AG04449 (cell line): ENCODE results near the gene SLC13A3.

ENCODE experiments used
- CTCF ChIA-PET: fragments of 350-600 bp; formaldehyde crosslinking; extraction: SDS; loops from one replicate; lab custom pipeline; 2021; ENCODE audit warnings: antibody characterized with exemption; lab: Yijun Ruan, JAX
- POLR2A ChIA-PET: fragments of 400-600, 350-600 bp; formaldehyde crosslinking; extraction: SDS; loops from one replicate; lab custom pipeline; 2020; ENCODE audit warnings: antibody characterized with exemption, inconsistent platforms; lab: Yijun Ruan, JAX
- DNase-seq: peaks from one replicate; pipeline ENCODE4 v3.0.0-alpha.2; 2010; ENCODE audit warnings: low read depth, low spot score
- H3K4me3 ChIP-seq: 2 replicates; pipeline ENCODE4 v1.5.1; 2011; ENCODE audit warnings: low read depth, mild to moderate bottlenecking, control low read depth, low read length
- CTCF ChIP-seq: IDR thresholded peaks from one replicate; pipeline ENCODE4 v1.5.1; 2011; ENCODE audit warnings: mild to moderate bottlenecking, moderate library complexity, low read length, control low read depth, inconsistent platforms; ENCODE audit not compliant: insufficient read depth; ENCODE audit errors: missing control alignments

SLC13A3 gene

DNA sequence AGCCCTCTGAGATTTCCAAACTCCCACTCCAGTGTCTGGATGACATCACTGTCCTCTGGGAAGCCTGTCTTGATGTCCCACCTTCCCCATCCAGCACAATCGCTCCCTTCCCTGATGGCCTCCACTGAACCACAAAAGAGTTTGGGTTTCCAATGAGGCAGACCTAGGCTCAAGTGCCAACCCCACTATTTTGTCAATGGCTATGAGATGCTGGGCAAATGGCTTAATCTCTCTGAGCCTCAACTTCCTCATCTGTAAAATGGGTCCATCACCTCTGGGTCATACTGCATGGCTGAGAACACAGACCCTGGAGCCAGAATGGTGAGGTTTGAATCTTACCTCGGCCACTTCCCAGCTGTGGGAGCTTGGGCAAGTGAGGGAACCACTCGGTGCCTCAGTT is 11.7 kb downstream of the SLC13A3 start:
- POLR2A ChIA-PET: no interaction called here
- CTCF ChIA-PET: interaction anchor here (0.7 to 0.9 kb wide), 2 partner anchors 8 to 11 kb away, joined by 3 read pairs; no protein-coding TSS in a partner anchor
- no peak for DNase-seq
- TF ChIP-seq CTCF: no peak
- H3K4me3 ChIP-seq: no peak overlapping the region

DNA sequence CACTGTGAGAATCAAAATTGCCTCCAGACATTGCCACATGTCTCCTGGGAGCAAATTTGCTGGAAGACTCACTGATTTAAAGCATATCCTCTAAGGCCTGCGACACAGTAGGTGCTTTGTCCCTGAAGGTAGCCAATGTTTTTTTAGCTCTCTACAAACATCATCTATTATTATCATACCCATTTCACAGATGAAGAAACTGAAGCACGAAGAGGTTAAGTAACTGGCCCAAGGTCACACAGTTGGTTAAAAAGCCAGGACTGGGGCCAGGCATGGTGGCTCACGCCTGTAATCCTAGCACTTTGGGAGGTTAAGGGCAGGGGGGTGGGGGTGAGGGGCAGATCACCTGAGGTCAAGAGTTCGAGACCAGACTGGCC is 12.4 kb downstream of the SLC13A3 start:
- ChIA-PET CTCF (no interaction called here), POLR2A (no interaction called here)
- DNase-seq: no peak
- no peak for TF ChIP-seq CTCF
- no peak overlapping the region for H3K4me3 ChIP-seq

- ChIA-PET CTCF (no interaction called here), POLR2A (no interaction called here)
- TF ChIP-seq CTCF: no peak
- no peak for DNase-seq
- no peak overlapping the region for H3K4me3 ChIP-seq
Observed at GRCh38 chr20:46638134-46638897, 12.9 kb downstream of the SLC13A3 start.

GRCh38 chr20:46637427-46638133 is 13.7 kb downstream of the SLC13A3 start:
- POLR2A ChIA-PET: no interaction called here
- no peak overlapping the region for H3K4me3 ChIP-seq
- TF ChIP-seq CTCF: no peak
- DNase-seq: no peak
- CTCF ChIA-PET: no interaction called here

GRCh38 chr20:46637020-46637419 is 14.2 kb downstream of the SLC13A3 start:
- TF ChIP-seq CTCF: no peak
- CTCF ChIA-PET: no interaction called here
- POLR2A ChIA-PET: no interaction called here
- no peak overlapping the region for H3K4me3 ChIP-seq
- DNase-seq: no peak

- CTCF ChIA-PET: no interaction called here
- POLR2A ChIA-PET: no interaction called here
- TF ChIP-seq CTCF: no peak
- H3K4me3 ChIP-seq: no peak overlapping the region
- DNase-seq: no peak
Observed at GRCh38 chr20:46636514-46636913, 14.7 kb downstream of the SLC13A3 start.
